HL-60 (cell line): ENCODE results near the gene AP2A2.

Source experiments
- DNase-seq, 2 experiments: peaks; one replicate each; pipeline ENCODE4 v3.0.0-alpha.2; 2010 to 2020; ENCODE audit warnings: low read depth in 1 of 2, low spot score in 1 of 2
- H3K27ac ChIP-seq: fragments of 250-450 bp; sonication (Bioruptor Pico); replicated peaks from 2 replicates; pipeline ENCODE4 v1.5.1; 2020; ENCODE audit warnings: mild to moderate bottlenecking, moderate library complexity
- H3K27me3 ChIP-seq: fragments of 250-450 bp; sonication (Bioruptor Pico); 2 replicates; pipeline ENCODE4 v1.5.1; 2021; ENCODE audit warnings: mild to moderate bottlenecking, moderate library complexity; ENCODE audit not compliant: insufficient read depth, poor library complexity, severe bottlenecking
- H3K4me3 ChIP-seq: replicated peaks from 2 replicates; pipeline ENCODE4 v1.5.1; 2011; ENCODE audit warnings: mild to moderate bottlenecking, control low read depth, low read length; ENCODE audit not compliant: insufficient read depth
- CTCF ChIP-seq: IDR thresholded peaks from one replicate; pipeline ENCODE4 v1.5.1; 2011; ENCODE audit warnings: low read length, control low read depth, inconsistent platforms; ENCODE audit not compliant: insufficient read depth
- GABPA ChIP-seq: IDR thresholded peaks from 2 replicates; pipeline ENCODE4 v1.6.1; 2012; ENCODE audit warnings: low read depth
- POLR2AphosphoS5 ChIP-seq: IDR thresholded peaks from 2 replicates; pipeline ENCODE4 v1.6.1; 2012; ENCODE audit warnings: low read depth
- SPI1 ChIP-seq: IDR thresholded peaks from 2 replicates; pipeline ENCODE4 v1.6.1; 2012; ENCODE audit warnings: low read depth, mild to moderate bottlenecking, borderline replicate concordance
- long read RNA-seq: library from polyadenylated mRNA; unstranded; transcript quantifications from one replicate; pipeline ENCODE4 v2.0.0, GENCODE V29; 2020
- TF ChIP-seq, protein P1 (sequence below): IDR thresholded peaks from 2 replicates; pipeline ENCODE4 v1.6.1; 2012; ENCODE audit warnings: low read depth; ENCODE audit not compliant: insufficient replicate concordance

The AP2A2 gene
- long read RNA-seq, partial matches to known transcripts: 2 of 3 reads
- long read RNA-seq, other reads (novel, unspliced or antisense): 1 of 3 reads

GRCh38 chr11:925496-926301 is at the start of gene AP2A2:
Gene AP2A2 (plus strand): TSS chr11:925870. CDS start chr11:926022, 152 bp downstream.
- TF ChIP-seq, protein P1, sequence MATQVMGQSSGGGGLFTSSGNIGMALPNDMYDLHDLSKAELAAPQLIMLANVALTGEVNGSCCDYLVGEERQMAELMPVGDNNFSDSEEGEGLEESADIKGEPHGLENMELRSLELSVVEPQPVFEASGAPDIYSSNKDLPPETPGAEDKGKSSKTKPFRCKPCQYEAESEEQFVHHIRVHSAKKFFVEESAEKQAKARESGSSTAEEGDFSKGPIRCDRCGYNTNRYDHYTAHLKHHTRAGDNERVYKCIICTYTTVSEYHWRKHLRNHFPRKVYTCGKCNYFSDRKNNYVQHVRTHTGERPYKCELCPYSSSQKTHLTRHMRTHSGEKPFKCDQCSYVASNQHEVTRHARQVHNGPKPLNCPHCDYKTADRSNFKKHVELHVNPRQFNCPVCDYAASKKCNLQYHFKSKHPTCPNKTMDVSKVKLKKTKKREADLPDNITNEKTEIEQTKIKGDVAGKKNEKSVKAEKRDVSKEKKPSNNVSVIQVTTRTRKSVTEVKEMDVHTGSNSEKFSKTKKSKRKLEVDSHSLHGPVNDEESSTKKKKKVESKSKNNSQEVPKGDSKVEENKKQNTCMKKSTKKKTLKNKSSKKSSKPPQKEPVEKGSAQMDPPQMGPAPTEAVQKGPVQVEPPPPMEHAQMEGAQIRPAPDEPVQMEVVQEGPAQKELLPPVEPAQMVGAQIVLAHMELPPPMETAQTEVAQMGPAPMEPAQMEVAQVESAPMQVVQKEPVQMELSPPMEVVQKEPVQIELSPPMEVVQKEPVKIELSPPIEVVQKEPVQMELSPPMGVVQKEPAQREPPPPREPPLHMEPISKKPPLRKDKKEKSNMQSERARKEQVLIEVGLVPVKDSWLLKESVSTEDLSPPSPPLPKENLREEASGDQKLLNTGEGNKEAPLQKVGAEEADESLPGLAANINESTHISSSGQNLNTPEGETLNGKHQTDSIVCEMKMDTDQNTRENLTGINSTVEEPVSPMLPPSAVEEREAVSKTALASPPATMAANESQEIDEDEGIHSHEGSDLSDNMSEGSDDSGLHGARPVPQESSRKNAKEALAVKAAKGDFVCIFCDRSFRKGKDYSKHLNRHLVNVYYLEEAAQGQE: peak; percentile 32
- TF ChIP-seq SPI1 (no peak), CTCF (peak; percentile 41), GABPA (no peak)
- Histone ChIP-seq H3K4me3 (peak within 1 kb of the TSS; percentile 72), H3K27ac (peak within 1 kb of the TSS; percentile 51), H3K27me3 (no peaks in the 10 kb centered on the region)
- DNase-seq: peak; percentile 77 to 84

DNA sequence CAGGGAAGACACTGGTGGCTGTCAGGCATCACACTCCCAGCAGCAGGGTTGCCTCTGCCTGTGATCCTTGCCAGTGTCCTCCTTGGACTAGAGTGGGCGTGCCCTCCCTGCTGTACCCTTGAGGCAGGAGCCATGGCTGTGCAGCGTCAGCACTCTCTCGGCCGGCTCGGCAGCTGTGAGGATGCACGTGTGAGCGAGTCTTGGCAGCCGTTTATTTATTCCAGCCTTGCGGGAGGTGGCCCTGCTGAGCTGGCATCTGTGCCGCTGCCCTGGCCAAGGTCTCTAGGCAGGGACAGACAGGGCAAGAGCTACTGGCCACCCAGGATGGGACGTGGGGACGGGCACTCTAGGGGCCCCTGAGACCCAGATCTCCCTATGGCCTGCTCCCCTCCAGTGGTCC is 49.1 kb upstream of the AP2A2 start:
- Histone ChIP-seq H3K27me3 (no peaks in the 10 kb centered on the region), H3K27ac (no peak overlapping the region), H3K4me3 (no peak overlapping the region)
- TF ChIP-seq, protein P1: no peak
- TF ChIP-seq SPI1 (no peak), GABPA (no peak), CTCF (no peak), POLR2AphosphoS5 (no peak)
- no peak for DNase-seq

GRCh38 chr11:877565-877964 is 48.1 kb upstream of the AP2A2 start:
- peak; percentile 7 to 16 for DNase-seq
- Histone ChIP-seq H3K4me3 (no peak overlapping the region), H3K27ac (no peak overlapping the region), H3K27me3 (no peaks in the 10 kb centered on the region)
- TF ChIP-seq CTCF: no peak

DNA sequence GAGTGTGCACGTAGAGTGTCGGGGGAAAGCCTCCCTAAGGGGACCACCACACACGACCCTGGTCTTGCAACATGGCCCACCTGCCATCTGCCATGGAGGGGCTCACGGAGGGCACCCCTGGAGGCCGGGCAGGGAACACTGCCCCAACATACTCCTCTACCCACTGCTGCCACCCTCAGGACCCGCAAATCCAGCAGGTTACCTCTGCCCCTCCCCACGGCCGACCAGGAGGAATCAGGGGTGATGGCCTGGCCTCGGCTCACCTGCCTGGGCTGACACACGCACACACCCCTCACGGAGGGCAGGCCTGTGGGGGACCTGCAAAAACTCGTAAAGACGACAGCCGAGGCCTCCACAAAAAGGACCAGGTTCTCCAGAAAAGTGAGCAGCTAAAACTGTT is 45.2 kb upstream of the AP2A2 start:
- Histone ChIP-seq H3K27me3 (no peaks in the 10 kb centered on the region), H3K27ac (no peak overlapping the region), H3K4me3 (no peak overlapping the region)
- no peak for TF ChIP-seq POLR2AphosphoS5
- TF ChIP-seq SPI1: no peak
- no peak for TF ChIP-seq CTCF
- TF ChIP-seq GABPA: no peak
- TF ChIP-seq, protein P1: no peak
- DNase-seq: no peak
